ENCODE measurements around the gene FAM240A.
"Not testable (repeated sequence)": the region's sequence is repeated elsewhere in the genome, so short reads cannot be mapped to it uniquely, and the experiment has no call there.

Gene FAM240A

GRCh38 chr3:46584598-46585467 is 27.5 kb upstream of the FAM240A start:
- Histone ChIP-seq H3K36me3 (ENCODE audit: insufficient read depth, low read length) (no peaks in the 10 kb centered on the region), H3K4me3 (no peak overlapping the region), H3K27ac (no peak overlapping the region), H3K9ac (ENCODE audit: insufficient read length) (no peak overlapping the region), H3K9me3 (ENCODE audit: low read depth, low read length) (no peaks in the 10 kb centered on the region)
- no peak for DNase-seq (ENCODE audit: low read depth, low spot score)
- TF ChIP-seq EZH2 (IDR thresholded peaks at IDR 0.05) (no peak), POLR2AphosphoS5 (IDR thresholded peaks at IDR 0.05; ENCODE audit: borderline replicate concordance, low read depth, low read length) (no peak), FOXP2 (optimal IDR thresholded peaks at IDR 0.05; ENCODE audit: control extremely low read depth, extremely low read length, insufficient read depth) (no peak)

- no peak overlapping the region for H3K4me3 ChIP-seq
- no peak for DNase-seq (ENCODE audit: low read depth, low spot score)
- no peaks in the 10 kb centered on the region for H3K9me3 ChIP-seq (ENCODE audit: low read depth, low read length)
- H3K36me3 ChIP-seq (ENCODE audit: insufficient read depth, low read length), result no peaks in the 10 kb centered on the region
- H3K9ac ChIP-seq (ENCODE audit: insufficient read length), result no peak overlapping the region
- no peak overlapping the region for H3K27ac ChIP-seq
- TF ChIP-seq POLR2AphosphoS5 (IDR thresholded peaks at IDR 0.05; ENCODE audit: borderline replicate concordance, low read depth, low read length), result no peak
- no peak for TF ChIP-seq FOXP2 (optimal IDR thresholded peaks at IDR 0.05; ENCODE audit: control extremely low read depth, extremely low read length, insufficient read depth)
- no peak for TF ChIP-seq EZH2 (IDR thresholded peaks at IDR 0.05)
These were observed 26.3 kb upstream of the FAM240A start for GRCh38 chr3:46585799-46586693.

GRCh38 chr3:46586738-46587246 is 25.5 kb upstream of the FAM240A start:
- H3K9ac ChIP-seq (ENCODE audit: insufficient read length), result no peak overlapping the region
- H3K27ac ChIP-seq, result no peak overlapping the region
- H3K9me3 ChIP-seq (ENCODE audit: low read depth, low read length), result no peaks in the 10 kb centered on the region
- DNase-seq (ENCODE audit: low read depth, low spot score), result no peak
- no peaks in the 10 kb centered on the region for H3K36me3 ChIP-seq (ENCODE audit: insufficient read depth, low read length)
- no peak overlapping the region for H3K4me3 ChIP-seq
- no peak for TF ChIP-seq POLR2AphosphoS5 (IDR thresholded peaks at IDR 0.05; ENCODE audit: borderline replicate concordance, low read depth, low read length)
- no peak for TF ChIP-seq FOXP2 (optimal IDR thresholded peaks at IDR 0.05; ENCODE audit: control extremely low read depth, extremely low read length, insufficient read depth)
- TF ChIP-seq EZH2 (IDR thresholded peaks at IDR 0.05), result no peak

GRCh38 chr3:46587268-46587667 is 25.1 kb upstream of the FAM240A start:
- DNase-seq (ENCODE audit: low read depth, low spot score); H3K27ac ChIP-seq: not testable (repeated sequence)

GRCh38 chr3:46593274-46593862 is 19.0 kb upstream of the FAM240A start:
- TF ChIP-seq EZH2 (IDR thresholded peaks at IDR 0.05), result no peak
- no peak for TF ChIP-seq POLR2AphosphoS5 (IDR thresholded peaks at IDR 0.05; ENCODE audit: borderline replicate concordance, low read depth, low read length)
- TF ChIP-seq FOXP2 (optimal IDR thresholded peaks at IDR 0.05; ENCODE audit: control extremely low read depth, extremely low read length, insufficient read depth), result no peak
- Histone ChIP-seq H3K4me3 (no peak overlapping the region), H3K9ac (ENCODE audit: insufficient read length) (no peak overlapping the region), H3K27ac (no peak overlapping the region), H3K9me3 (ENCODE audit: low read depth, low read length) (no peaks in the 10 kb centered on the region), H3K36me3 (ENCODE audit: insufficient read depth, low read length) (no peaks in the 10 kb centered on the region)
- no peak for DNase-seq (ENCODE audit: low read depth, low spot score)

More at GRCh38 chr3:46587268-46587667, 25.1 kb upstream of the FAM240A start:
- H3K9ac ChIP-seq (ENCODE audit: insufficient read length); H3K36me3 ChIP-seq (ENCODE audit: insufficient read depth, low read length); H3K4me3 ChIP-seq; H3K9me3 ChIP-seq (ENCODE audit: low read depth, low read length): not testable (repeated sequence)

- Histone ChIP-seq H3K36me3 (ENCODE audit: insufficient read depth, low read length) (no peaks in the 10 kb centered on the region), H3K9me3 (ENCODE audit: low read depth, low read length) (no peaks in the 10 kb centered on the region), H3K9ac (ENCODE audit: insufficient read length) (no peak overlapping the region), H3K27ac (no peak overlapping the region), H3K4me3 (no peak overlapping the region)
- no peak for DNase-seq (ENCODE audit: low read depth, low spot score)
- no peak for TF ChIP-seq POLR2AphosphoS5 (IDR thresholded peaks at IDR 0.05; ENCODE audit: borderline replicate concordance, low read depth, low read length)
- no peak for TF ChIP-seq FOXP2 (optimal IDR thresholded peaks at IDR 0.05; ENCODE audit: control extremely low read depth, extremely low read length, insufficient read depth)
- no peak for TF ChIP-seq EZH2 (IDR thresholded peaks at IDR 0.05)
These were observed 18.3 kb upstream of the FAM240A start for GRCh38 chr3:46593979-46594378.

- TF ChIP-seq FOXP2 (optimal IDR thresholded peaks at IDR 0.05; ENCODE audit: control extremely low read depth, extremely low read length, insufficient read depth) (no peak), EZH2 (IDR thresholded peaks at IDR 0.05) (no peak), POLR2AphosphoS5 (IDR thresholded peaks at IDR 0.05; ENCODE audit: borderline replicate concordance, low read depth, low read length) (no peak)
- Histone ChIP-seq H3K36me3 (ENCODE audit: insufficient read depth, low read length) (no peaks in the 10 kb centered on the region), H3K9ac (ENCODE audit: insufficient read length) (no peak overlapping the region), H3K27ac (no peak overlapping the region), H3K9me3 (ENCODE audit: low read depth, low read length) (no peaks in the 10 kb centered on the region), H3K4me3 (no peak overlapping the region)
- no peak for DNase-seq (ENCODE audit: low read depth, low spot score)
These were observed 17.6 kb upstream of the FAM240A start for GRCh38 chr3:46594723-46595122.

GRCh38 chr3:46595819-46596314 is 16.5 kb upstream of the FAM240A start:
- no peak for TF ChIP-seq FOXP2 (optimal IDR thresholded peaks at IDR 0.05; ENCODE audit: control extremely low read depth, extremely low read length, insufficient read depth)
- TF ChIP-seq EZH2 (IDR thresholded peaks at IDR 0.05), result no peak
- no peak for TF ChIP-seq POLR2AphosphoS5 (IDR thresholded peaks at IDR 0.05; ENCODE audit: borderline replicate concordance, low read depth, low read length)
- H3K36me3 ChIP-seq (ENCODE audit: insufficient read depth, low read length), result no peaks in the 10 kb centered on the region
- H3K4me3 ChIP-seq, result no peak overlapping the region
- H3K9me3 ChIP-seq (ENCODE audit: low read depth, low read length), result no peaks in the 10 kb centered on the region
- H3K27ac ChIP-seq, result no peak overlapping the region
- H3K9ac ChIP-seq (ENCODE audit: insufficient read length), result no peak overlapping the region
- DNase-seq (ENCODE audit: low read depth, low spot score), result no peak

Data from SK-N-MC (cell line).